ENCODE results near the gene TNFAIP8.

The TNFAIP8 gene

DNA sequence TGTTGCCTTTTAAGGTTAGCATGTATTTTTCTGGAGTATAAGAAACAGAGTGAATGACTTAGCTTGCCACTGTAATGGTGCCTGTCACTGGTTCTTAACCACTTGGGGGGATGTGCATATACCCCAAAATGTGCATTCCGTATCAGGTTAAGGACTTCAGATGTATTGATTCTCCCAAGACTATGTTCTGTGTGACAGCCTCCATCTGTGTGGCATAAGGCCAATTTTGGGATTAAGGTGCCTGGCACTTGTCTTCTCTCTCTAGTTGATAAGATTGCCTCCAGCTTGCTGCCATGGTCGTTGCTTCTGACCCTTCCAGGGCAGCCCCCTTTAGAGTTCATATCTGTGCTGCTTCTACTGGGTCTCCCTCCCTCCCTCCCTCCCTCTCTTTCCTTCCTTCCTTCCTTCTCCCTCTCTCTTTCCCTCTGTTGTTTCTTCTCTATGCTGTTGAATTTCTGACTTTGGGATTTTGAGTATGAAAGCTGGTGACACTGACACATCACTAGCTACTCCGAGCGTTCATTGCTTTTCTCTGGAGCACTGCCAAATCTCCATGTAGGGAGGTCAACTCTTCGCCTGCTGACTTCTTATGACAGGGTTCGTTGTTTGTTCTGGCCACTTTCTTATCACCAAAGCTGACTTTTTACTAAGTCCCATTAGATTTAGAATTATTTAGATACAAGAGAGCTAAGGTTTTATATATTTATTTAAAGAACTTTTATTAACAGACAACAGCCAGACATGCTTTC is 31.0 kb downstream of the TNFAIP8 start:
- no peaks in the 10 kb centered on the region for H3K27me3 ChIP-seq (replicated peaks)
- H3K4me3 ChIP-seq (ENCODE audit: low read depth, low read length): no peak overlapping the region
- H3K36me3 ChIP-seq (replicated peaks): no peaks in the 10 kb centered on the region
- no peak overlapping the region for H3K27ac ChIP-seq
- in situ Hi-C loops (cut with HindIII; ENCODE audit: low pct_ligation_motif_present, low sequenced_read_pairs): no loop called here
- peak; percentile 71 for DNase-seq
- TF ChIP-seq, protein P1, sequence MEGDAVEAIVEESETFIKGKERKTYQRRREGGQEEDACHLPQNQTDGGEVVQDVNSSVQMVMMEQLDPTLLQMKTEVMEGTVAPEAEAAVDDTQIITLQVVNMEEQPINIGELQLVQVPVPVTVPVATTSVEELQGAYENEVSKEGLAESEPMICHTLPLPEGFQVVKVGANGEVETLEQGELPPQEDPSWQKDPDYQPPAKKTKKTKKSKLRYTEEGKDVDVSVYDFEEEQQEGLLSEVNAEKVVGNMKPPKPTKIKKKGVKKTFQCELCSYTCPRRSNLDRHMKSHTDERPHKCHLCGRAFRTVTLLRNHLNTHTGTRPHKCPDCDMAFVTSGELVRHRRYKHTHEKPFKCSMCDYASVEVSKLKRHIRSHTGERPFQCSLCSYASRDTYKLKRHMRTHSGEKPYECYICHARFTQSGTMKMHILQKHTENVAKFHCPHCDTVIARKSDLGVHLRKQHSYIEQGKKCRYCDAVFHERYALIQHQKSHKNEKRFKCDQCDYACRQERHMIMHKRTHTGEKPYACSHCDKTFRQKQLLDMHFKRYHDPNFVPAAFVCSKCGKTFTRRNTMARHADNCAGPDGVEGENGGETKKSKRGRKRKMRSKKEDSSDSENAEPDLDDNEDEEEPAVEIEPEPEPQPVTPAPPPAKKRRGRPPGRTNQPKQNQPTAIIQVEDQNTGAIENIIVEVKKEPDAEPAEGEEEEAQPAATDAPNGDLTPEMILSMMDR (IDR thresholded peaks at IDR 0.05; ENCODE audit: low read depth, low read length, missing control alignments): no peak

DNA sequence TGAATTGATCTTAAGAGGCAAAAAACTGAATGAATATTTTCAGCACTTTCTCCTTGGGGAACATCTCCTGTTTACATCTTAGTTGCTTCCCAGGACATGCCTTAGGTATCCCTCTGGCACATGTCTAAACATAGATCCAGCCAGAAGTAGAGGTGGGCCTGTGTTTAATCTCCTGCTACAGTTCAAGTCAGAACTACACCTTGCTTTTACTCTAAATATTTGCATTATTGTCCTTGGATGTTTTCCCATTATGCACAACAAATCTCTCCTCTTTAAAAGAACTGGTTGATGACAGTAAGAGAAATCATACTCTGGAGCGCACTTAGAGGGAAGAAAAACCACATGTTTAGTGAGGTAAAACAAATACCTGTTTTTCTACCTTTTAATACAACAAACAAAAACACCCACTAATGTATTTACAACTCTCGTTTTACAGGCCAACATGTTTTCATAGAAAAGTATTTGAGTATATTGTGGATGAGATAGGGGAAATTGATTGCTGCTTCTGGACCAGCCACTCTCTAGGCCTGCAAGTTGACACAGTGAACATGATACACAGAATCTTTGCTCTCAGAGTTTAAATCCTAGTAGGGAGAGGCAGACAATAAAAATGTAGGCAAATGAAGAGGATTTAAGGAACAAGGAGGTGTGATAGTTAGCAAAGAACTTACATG is 32.3 kb downstream of the TNFAIP8 start:
- H3K27ac ChIP-seq: no peak overlapping the region
- in situ Hi-C loops (cut with HindIII; ENCODE audit: low pct_ligation_motif_present, low sequenced_read_pairs): no loop called here
- H3K4me3 ChIP-seq (ENCODE audit: low read depth, low read length): no peak overlapping the region

DNA sequence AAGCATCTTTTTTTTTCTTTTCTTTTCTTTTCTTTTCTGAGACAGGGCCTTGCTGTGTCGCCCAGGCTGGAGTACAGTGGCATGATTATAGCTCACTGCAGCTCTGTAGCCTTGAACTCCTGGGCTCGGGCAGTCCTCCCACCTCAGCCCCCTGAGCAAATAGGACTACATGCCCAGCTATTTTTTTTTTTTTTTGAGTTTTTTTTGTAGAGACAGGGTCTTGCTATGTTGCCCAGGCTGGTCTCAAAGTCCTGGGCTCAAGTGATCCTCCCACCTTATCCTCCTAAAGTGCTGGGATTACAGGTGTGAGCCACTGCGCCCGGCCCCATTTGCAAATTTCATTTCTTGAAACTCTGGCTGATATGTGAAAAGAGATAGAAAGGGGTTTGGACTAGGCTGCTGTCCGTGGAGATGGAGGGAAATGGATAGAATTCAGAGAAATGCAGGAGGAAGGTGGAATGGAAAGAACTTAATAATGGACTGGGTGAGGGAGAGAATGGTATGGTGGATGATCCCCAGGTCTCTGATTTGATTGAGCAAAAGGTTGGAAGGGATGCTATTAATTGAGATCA is 32.9 kb downstream of the TNFAIP8 start:
- DNase-seq: no peak
- H3K4me3 ChIP-seq (ENCODE audit: low read depth, low read length): no peak overlapping the region
- no peaks in the 10 kb centered on the region for H3K36me3 ChIP-seq (replicated peaks)
- no peak overlapping the region for H3K27ac ChIP-seq
- in situ Hi-C loops (cut with HindIII; ENCODE audit: low pct_ligation_motif_present, low sequenced_read_pairs): no loop called here
- no peaks in the 10 kb centered on the region for H3K27me3 ChIP-seq (replicated peaks)
- TF ChIP-seq, protein P1 (IDR thresholded peaks at IDR 0.05; ENCODE audit: low read depth, low read length, missing control alignments): no peak

More for the DNA sequence above, 32.3 kb downstream of the TNFAIP8 start:
- no peak for DNase-seq
- Histone ChIP-seq H3K36me3 (replicated peaks) (no peaks in the 10 kb centered on the region), H3K27me3 (replicated peaks) (no peaks in the 10 kb centered on the region)
- TF ChIP-seq, protein P1 (IDR thresholded peaks at IDR 0.05; ENCODE audit: low read depth, low read length, missing control alignments): no peak

DNA sequence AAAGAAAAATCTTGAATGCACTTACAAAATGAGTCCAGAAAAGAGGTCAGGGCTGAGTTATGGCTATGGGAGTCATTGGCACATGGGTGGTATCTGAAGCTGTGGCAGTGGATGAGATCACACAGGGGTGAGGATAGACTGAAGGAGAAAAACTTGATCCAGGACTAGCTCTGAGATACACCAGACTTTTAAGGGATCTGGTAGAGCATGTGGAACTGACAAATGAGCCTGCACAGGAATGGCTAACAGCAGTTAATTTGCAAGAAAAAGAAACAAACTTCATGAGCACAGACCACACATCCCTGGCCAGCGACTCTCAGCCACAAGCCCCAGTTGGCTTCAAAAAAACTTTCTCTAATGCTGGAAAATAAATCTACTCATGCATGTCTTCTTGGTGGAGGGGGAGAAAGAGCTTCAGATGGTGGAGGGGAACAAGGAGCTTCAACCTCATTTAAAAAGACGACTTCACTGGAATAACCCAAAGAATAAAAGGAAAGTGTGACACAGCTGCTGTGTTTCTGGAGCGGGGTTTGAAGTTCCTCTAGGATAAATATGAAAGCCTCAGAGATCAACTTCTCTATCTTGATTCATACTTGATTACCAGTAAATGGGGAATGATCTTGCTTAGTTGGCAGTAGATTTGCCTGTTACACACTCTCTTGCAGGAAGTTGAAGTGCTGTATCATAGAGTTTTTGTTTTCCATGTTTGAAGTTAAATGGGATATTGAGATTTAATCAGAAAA is 33.6 kb downstream of the TNFAIP8 start:
- TF ChIP-seq, protein P1 (IDR thresholded peaks at IDR 0.05; ENCODE audit: low read depth, low read length, missing control alignments): no peak
- Histone ChIP-seq H3K4me3 (ENCODE audit: low read depth, low read length) (no peak overlapping the region), H3K27ac (no peak overlapping the region), H3K27me3 (replicated peaks) (no peaks in the 10 kb centered on the region), H3K36me3 (replicated peaks) (no peaks in the 10 kb centered on the region)
- in situ Hi-C loops (cut with HindIII; ENCODE audit: low pct_ligation_motif_present, low sequenced_read_pairs): no loop called here
- no peak for DNase-seq

DNA sequence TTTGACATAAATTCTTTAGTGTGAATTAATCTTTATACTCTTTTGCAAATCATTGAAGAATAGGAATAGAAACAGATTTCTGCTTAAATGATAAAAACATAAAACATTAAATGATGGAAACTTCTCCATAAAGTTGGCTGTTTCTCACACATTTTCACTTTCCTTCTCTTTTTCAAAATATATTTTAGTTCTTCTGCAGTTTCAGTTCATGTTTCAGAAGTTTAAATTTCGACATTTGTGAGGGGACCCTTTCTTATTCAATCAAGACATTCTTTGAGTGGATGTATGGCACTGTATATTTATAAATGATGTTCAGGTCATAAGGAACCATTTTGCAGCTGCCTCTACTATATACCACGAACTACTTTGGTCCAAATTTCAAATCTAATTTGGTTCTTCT is 34.6 kb downstream of the TNFAIP8 start:
- Histone ChIP-seq H3K36me3 (replicated peaks) (no peaks in the 10 kb centered on the region), H3K27me3 (replicated peaks) (no peaks in the 10 kb centered on the region), H3K4me3 (ENCODE audit: low read depth, low read length) (no peak overlapping the region), H3K27ac (no peak overlapping the region)
- TF ChIP-seq, protein P1 (IDR thresholded peaks at IDR 0.05; ENCODE audit: low read depth, low read length, missing control alignments): no peak
- no peak for DNase-seq
- in situ Hi-C loops (cut with HindIII; ENCODE audit: low pct_ligation_motif_present, low sequenced_read_pairs): no loop called here

All from brain microvascular endothelial cell (primary cell).